ENCODE results near the gene DNAH6. TPM values are rescaled to one million over a fixed set of nuclear protein-coding genes. Genes with fewer than 3 reads are reported as not detected.

DNAH6 gene
- total RNA-seq, 1 experiment from 2014 or later = 0.26 TPM

DNA sequence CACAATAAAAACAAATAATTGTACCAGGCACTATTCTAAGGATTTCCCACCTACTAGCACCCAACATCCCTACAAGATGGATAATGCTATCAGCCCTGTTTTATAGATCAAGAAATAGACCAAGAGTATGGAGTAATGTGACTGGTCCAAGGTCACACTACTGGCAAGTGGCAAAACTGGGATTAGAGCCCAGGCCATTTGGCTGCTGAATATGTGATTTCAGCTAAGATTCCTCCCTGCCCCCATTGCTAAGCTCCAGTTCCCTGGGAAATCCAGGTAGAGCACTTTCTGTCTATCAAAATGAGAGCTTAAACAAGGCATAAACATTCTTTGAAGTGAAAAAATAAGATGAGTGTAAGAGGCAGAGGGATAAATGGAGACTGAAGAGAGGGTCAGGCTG lies 157.8 kb downstream of the DNAH6 start:
- Histone ChIP-seq H4K20me1 (ENCODE audit: control insufficient read depth, insufficient read depth, insufficient read length) (no peaks in the 10 kb centered on the region), H3K18ac (ENCODE audit: insufficient read length, low read depth, low read length) (no peak overlapping the region), H3K9me3 (ENCODE audit: control insufficient read depth, low read depth, low read length) (no peaks in the 10 kb centered on the region), H2AFZ (ENCODE audit: low read length) (no peak overlapping the region), H3K79me1 (ENCODE audit: insufficient read depth, low read depth, low read length, poor library complexity, severe bottlenecking) (no peaks in the 10 kb centered on the region), H3K23me2 (ENCODE audit: insufficient read length, low read depth, low read length, poor library complexity, severe bottlenecking) (no peaks in the 10 kb centered on the region), H2BK12ac (ENCODE audit: insufficient read length, low read depth, low read length) (no peak overlapping the region), H4K91ac (ENCODE audit: insufficient read length, low read depth, low read length) (no peak overlapping the region), H3K27me3 (ENCODE audit: insufficient read depth, low read length) (no peaks in the 10 kb centered on the region), H3K4ac (ENCODE audit: low read depth, low read length) (no peak overlapping the region), H3K79me2 (ENCODE audit: insufficient read depth, low read length) (no peaks in the 10 kb centered on the region), H4K8ac (replicated peaks; ENCODE audit: insufficient read length, low read depth, low read length) (no peak overlapping the region), H2BK5ac (ENCODE audit: insufficient read length, low read length) (no peak overlapping the region), H3K9ac (ENCODE audit: extremely low read depth, insufficient read length, low read length) (no peak overlapping the region), H3K4me2 (ENCODE audit: insufficient read depth, insufficient read length, low read length) (no peak overlapping the region), H3K14ac (ENCODE audit: insufficient read depth, low read length) (no peak overlapping the region), H3T11ph (ENCODE audit: low read length) (no peak overlapping the region), H3K56ac (ENCODE audit: insufficient read length, low read depth, low read length) (no peak overlapping the region), H2BK120ac (ENCODE audit: low read depth, low read length, poor library complexity, severe bottlenecking) (no peak overlapping the region), H3K4me1 (ENCODE audit: insufficient read depth, low read length) (no peaks in the 10 kb centered on the region), H2BK20ac (ENCODE audit: low read depth, low read length, poor library complexity, severe bottlenecking) (no peak overlapping the region), H4K5ac (ENCODE audit: insufficient read length, low read depth, low read length) (no peak overlapping the region), H2BK15ac (ENCODE audit: low read depth, low read length) (no peak overlapping the region), H3K27ac (ENCODE audit: insufficient read length, low read depth, low read length) (no peak overlapping the region), H2AK5ac (ENCODE audit: insufficient read length, low read length) (no peak overlapping the region), H3K23ac (ENCODE audit: insufficient read length, low read depth, low read length) (no peak overlapping the region)
- Mint-ChIP-seq H3K9me3 (no peaks in the 10 kb centered on the region), H3K27ac (no peak overlapping the region), H3K36me3 (ENCODE audit: insufficient read depth in 1 of 3, low read depth in 3 of 3) (no peaks in the 10 kb centered on the region), H3K4me3 (no peak overlapping the region), H3K4me1 (no peaks in the 10 kb centered on the region), H3K27me3 (ENCODE audit: low read depth) (peaks cover 11% of the 10 kb centered on the region)
- TF ChIP-seq, protein P1, sequence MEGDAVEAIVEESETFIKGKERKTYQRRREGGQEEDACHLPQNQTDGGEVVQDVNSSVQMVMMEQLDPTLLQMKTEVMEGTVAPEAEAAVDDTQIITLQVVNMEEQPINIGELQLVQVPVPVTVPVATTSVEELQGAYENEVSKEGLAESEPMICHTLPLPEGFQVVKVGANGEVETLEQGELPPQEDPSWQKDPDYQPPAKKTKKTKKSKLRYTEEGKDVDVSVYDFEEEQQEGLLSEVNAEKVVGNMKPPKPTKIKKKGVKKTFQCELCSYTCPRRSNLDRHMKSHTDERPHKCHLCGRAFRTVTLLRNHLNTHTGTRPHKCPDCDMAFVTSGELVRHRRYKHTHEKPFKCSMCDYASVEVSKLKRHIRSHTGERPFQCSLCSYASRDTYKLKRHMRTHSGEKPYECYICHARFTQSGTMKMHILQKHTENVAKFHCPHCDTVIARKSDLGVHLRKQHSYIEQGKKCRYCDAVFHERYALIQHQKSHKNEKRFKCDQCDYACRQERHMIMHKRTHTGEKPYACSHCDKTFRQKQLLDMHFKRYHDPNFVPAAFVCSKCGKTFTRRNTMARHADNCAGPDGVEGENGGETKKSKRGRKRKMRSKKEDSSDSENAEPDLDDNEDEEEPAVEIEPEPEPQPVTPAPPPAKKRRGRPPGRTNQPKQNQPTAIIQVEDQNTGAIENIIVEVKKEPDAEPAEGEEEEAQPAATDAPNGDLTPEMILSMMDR (conservative IDR thresholded peaks at IDR 0.05) = no peak
- DNase-seq = no peak
